HFFc6 (cell line): Measurements from ENCODE around the gene LRP1B. TPM values are rescaled to one million over a fixed set of nuclear protein-coding genes. Genes with fewer than 3 reads are reported as not detected.

Experiments used
- DNase-seq: peaks from one replicate; pipeline ENCODE4 v3.0.0-alpha.2; 2018
- H3K27ac Mint-ChIP-seq: 2 replicates; pipeline ENCODE4 v1.8.0; 2020; ENCODE audit warnings: mild to moderate bottlenecking, mixed read lengths
- H3K27me3 Mint-ChIP-seq: 2 replicates; pipeline ENCODE4 v1.8.0; 2021; ENCODE audit warnings: mild to moderate bottlenecking, moderate library complexity, mixed read lengths; ENCODE audit not compliant: insufficient read depth
- H3K36me3 Mint-ChIP-seq: 2 replicates; pipeline ENCODE4 v1.8.0; 2021; ENCODE audit warnings: low read depth, mixed read lengths
- H3K4me1 Mint-ChIP-seq: 2 replicates; pipeline ENCODE4 v1.8.0; 2020; ENCODE audit warnings: low read depth, mixed read lengths
- H3K4me3 Mint-ChIP-seq: 2 replicates; pipeline ENCODE4 v1.8.0; 2020; ENCODE audit warnings: mild to moderate bottlenecking, moderate library complexity, mixed read lengths
- H3K9me3 Mint-ChIP-seq: 2 replicates; pipeline ENCODE4 v1.8.0; 2020; ENCODE audit warnings: mild to moderate bottlenecking, mixed read lengths
- CTCF ChIP-seq: fragments of 200-600 bp; sonication (generic); IDR thresholded peaks from 2 replicates; pipeline ENCODE4 v1.5.0; 2021; ENCODE audit warnings: antibody characterized with exemption, mild to moderate bottlenecking
- total RNA-seq, 6 experiments: library from RNA; stranded (reverse); fragmentation: NEBNext Ultra II Directional; extraction: Animal tissue kit (Norgen Biotek cat#: 25700); gene quantifications; 2 replicates in 1 of 6; 3 replicates in 5 of 6; pipeline ENCODE4 v1.2.3, GENCODE V29; 2021

LRP1B gene
- total RNA-seq, 6 experiments from 2014 or later, result not detected

GRCh38 chr2:142130111-142131009 lies 456 bp downstream of the LRP1B start:
- TF ChIP-seq CTCF, result no peak
- Mint-ChIP-seq H3K27ac (no peak overlapping the region), H3K4me3 (peak overlapping the region; percentile 92), H3K36me3 (no peaks in the 10 kb centered on the region), H3K9me3 (no peaks in the 10 kb centered on the region), H3K27me3 (peaks cover 8% of the 10 kb centered on the region), H3K4me1 (peaks cover 23% of the 10 kb centered on the region)
- no peak for DNase-seq

- DNase-seq, result no peak
- peaks cover 8% of the 10 kb centered on the region for H3K27me3 Mint-ChIP-seq
- no peaks in the 10 kb centered on the region for H3K36me3 Mint-ChIP-seq
- TF ChIP-seq CTCF, result no peak
- no peak overlapping the region for H3K27ac Mint-ChIP-seq
- H3K4me1 Mint-ChIP-seq, result peaks cover 23% of the 10 kb centered on the region
- H3K9me3 Mint-ChIP-seq, result no peaks in the 10 kb centered on the region
- no peak overlapping the region for H3K4me3 Mint-ChIP-seq
Observed at GRCh38 chr2:142128105-142128504, 2.7 kb downstream of the LRP1B start.

GRCh38 chr2:142127248-142127647 lies 3.6 kb downstream of the LRP1B start:
- H3K4me1 Mint-ChIP-seq, result peaks cover 23% of the 10 kb centered on the region
- TF ChIP-seq CTCF, result no peak
- DNase-seq, result no peak
- no peaks in the 10 kb centered on the region for H3K36me3 Mint-ChIP-seq
- no peak overlapping the region for H3K27ac Mint-ChIP-seq
- peaks cover 8% of the 10 kb centered on the region for H3K27me3 Mint-ChIP-seq
- H3K4me3 Mint-ChIP-seq, result no peak overlapping the region
- no peaks in the 10 kb centered on the region for H3K9me3 Mint-ChIP-seq

GRCh38 chr2:142124706-142125105 lies 6.1 kb downstream of the LRP1B start:
- H3K4me1 Mint-ChIP-seq, result peaks cover 1% of the 10 kb centered on the region; the same call in 1 of the 2 replicates
- peaks cover 3% of the 10 kb centered on the region for H3K27me3 Mint-ChIP-seq
- 0 out of 2 replicates have a peak, but pooled peaks cover 1% of the 10 kb centered on the region for H3K9me3 Mint-ChIP-seq
- TF ChIP-seq CTCF, result no peak
- H3K36me3 Mint-ChIP-seq, result no peaks in the 10 kb centered on the region
- H3K27ac Mint-ChIP-seq, result no peak overlapping the region
- no peak for DNase-seq
- no peak overlapping the region for H3K4me3 Mint-ChIP-seq

GRCh38 chr2:142119347-142119746 lies 11.5 kb downstream of the LRP1B start:
- no peak for DNase-seq
- Mint-ChIP-seq H3K27me3 (no peaks in the 10 kb centered on the region), H3K9me3 (peaks cover 6% of the 10 kb centered on the region; the same call in 1 of the 2 replicates), H3K4me3 (no peak overlapping the region), H3K4me1 (no peaks in the 10 kb centered on the region), H3K36me3 (no peaks in the 10 kb centered on the region), H3K27ac (no peak overlapping the region)
- no peak for TF ChIP-seq CTCF
